D721Med (cell line): ENCODE data around the gene MT1A.

Experiments used
- DNase-seq: peaks from one replicate; pipeline ENCODE4 v3.0.0; 2011; ENCODE audit warnings: low spot score; ENCODE audit not compliant: insufficient read length
- FAIRE-seq: peaks from 2 replicates; lab custom pipeline; 2011; peaks lifted over from hg19 to GRCh38; lab: Jason Lieb, UNC
- CTCF ChIP-seq: IDR thresholded peaks from 2 replicates; pipeline ENCODE4 v1.5.1; 2012; ENCODE audit warnings: mild to moderate bottlenecking, control low read depth; ENCODE audit not compliant: insufficient read depth; ENCODE audit errors: missing control alignments

Gene MT1A

GRCh38 chr16:56610017-56610608 is 28.4 kb upstream of the MT1A start:
- no peak for DNase-seq
- TF ChIP-seq CTCF: no peak
- no peak for FAIRE-seq

DNA sequence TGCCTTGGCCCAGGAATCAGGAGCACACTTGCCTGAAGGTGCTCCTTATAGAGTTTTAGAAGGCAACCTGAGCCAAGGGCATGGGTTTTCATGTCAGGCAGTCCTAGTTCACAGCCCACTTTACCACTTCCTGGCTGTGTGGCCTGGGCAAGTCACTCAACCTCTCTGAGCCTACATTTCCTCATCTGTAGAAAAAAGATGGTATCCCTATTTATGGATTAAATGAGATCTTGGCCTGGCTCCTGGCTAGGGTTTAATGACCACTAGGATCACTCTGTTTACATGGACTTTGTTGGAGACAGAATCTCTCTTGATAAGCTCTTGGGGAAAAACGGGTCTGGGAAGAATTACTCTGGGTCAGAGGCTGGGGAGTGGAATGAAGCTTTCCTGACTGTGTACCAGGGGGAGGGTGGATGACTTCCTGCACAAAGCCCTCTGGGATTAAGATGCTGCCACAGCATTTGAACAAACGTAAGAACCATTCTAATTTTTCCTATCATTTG is 27.8 kb upstream of the MT1A start:
- FAIRE-seq (no peak), DNase-seq (no peak)
- no peak for TF ChIP-seq CTCF

DNA sequence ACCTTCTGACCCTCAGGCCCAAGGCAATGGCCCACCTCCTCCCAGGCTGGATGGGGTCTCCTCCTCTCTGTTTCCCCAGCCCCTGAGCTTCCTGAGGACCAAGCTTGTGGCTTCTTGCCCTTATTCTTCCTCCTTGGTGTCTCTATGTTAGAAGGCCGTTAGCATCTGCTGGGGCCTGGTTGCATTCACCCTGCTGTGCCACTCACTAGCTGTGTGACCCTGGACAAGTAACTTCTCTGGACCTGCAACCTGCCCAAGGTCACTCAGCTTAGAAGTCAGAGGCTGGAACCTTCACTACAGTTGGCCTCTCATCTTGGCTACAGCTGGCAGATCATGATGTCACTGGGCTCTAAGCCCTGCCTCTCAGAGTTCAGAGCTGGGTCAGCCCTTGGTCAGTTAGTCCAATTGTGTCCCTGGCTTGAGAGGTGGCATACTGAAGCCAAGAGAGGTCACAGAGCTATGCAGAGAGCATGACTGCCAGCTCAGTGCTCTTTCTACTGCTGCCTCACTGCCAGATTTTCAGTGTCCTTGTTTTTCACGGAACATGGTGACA is 27.1 kb upstream of the MT1A start:
- no peak for DNase-seq
- no peak for FAIRE-seq
- no peak for TF ChIP-seq CTCF

DNA sequence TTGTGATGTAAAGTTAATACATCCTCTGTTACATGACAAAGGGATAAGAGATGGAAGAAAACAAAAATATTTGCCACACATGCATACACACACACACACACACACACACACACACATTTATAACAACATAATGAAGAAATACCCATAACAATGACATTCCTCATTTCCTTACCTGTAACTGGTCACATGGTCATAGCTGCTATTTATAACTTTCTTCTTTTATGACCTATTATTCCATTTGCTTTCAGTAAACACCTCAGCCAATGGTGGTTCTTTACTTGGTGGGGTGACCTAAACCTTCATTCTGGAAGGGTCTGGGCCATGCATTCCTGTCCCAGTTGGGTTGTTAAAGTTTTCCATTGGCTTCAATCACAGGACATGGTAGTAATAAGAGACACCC is 24.8 kb upstream of the MT1A start:
- no peak for TF ChIP-seq CTCF
- FAIRE-seq (no peak), DNase-seq (no peak)

- FAIRE-seq (no peak), DNase-seq (no peak)
- no peak for TF ChIP-seq CTCF
These were observed 23.9 kb upstream of the MT1A start for GRCh38 chr16:56614549-56614991.

- FAIRE-seq (no peak), DNase-seq (no peak)
These were observed 23.1 kb upstream of the MT1A start for GRCh38 chr16:56615353-56615752.

More at GRCh38 chr16:56615353-56615752, 23.1 kb upstream of the MT1A start:
- no peak for TF ChIP-seq CTCF
